ENCODE results near the gene TERB1.
"Not testable (repeated sequence)": the region's sequence is repeated elsewhere in the genome, so short reads cannot be mapped to it uniquely, and the experiment has no call there.

TERB1 gene

DNA sequence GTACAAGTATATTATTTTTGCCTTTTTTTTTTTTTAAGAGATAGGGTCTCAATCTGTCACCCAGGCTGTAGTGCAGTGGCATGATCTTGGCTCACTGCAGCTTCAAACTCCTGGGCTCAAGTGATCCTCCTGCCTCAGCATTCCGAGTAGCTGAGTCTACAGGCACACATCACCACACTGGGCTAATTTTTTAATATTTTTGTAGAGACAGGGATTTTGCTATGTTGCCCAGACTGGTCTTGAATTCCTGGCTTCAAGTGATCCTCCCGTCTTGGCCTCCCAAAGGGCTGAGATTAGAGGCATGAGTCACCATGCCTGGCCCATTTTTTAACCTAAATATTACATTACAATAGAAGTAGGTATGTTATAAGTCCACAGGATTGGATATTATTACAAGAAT, 3.2 kb downstream of the TERB1 start:
- Histone ChIP-seq H3K9ac (ENCODE audit: low read depth, low read length) (no peak overlapping the region), H3K9me3 (ENCODE audit: control insufficient read depth, insufficient read depth, low read length) (no peaks in the 10 kb centered on the region), H3K36me3 (ENCODE audit: insufficient read depth, low read length) (no peaks in the 10 kb centered on the region; the same call in 1 of the 2 replicates), H3K4me1 (ENCODE audit: insufficient read depth, low read length) (no peaks in the 10 kb centered on the region)

DNA sequence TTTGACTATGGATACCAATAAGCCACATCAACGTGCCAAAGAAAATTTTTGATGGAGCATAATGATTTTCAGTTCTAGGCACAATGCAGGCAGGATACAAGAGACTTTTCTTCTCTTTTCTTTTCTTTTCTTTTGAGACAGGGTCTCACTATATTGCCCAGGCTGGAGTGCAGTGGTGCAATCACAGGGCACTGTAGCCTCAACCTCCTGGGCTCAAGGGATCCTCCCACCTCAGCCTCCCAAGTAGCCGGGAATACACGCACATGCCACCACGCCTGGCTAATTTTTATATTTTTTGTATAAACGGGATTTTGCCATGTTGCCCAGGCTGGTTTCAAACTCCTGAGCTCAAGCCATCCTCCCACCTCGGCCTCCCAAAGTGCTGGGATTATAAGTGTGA, 7.4 kb downstream of the TERB1 start:
- H3K4me1 ChIP-seq (ENCODE audit: insufficient read depth, low read length); H3K36me3 ChIP-seq (ENCODE audit: insufficient read depth, low read length); H3K9ac ChIP-seq (ENCODE audit: low read depth, low read length); H3K9me3 ChIP-seq (ENCODE audit: control insufficient read depth, insufficient read depth, low read length): not testable (repeated sequence)

DNA sequence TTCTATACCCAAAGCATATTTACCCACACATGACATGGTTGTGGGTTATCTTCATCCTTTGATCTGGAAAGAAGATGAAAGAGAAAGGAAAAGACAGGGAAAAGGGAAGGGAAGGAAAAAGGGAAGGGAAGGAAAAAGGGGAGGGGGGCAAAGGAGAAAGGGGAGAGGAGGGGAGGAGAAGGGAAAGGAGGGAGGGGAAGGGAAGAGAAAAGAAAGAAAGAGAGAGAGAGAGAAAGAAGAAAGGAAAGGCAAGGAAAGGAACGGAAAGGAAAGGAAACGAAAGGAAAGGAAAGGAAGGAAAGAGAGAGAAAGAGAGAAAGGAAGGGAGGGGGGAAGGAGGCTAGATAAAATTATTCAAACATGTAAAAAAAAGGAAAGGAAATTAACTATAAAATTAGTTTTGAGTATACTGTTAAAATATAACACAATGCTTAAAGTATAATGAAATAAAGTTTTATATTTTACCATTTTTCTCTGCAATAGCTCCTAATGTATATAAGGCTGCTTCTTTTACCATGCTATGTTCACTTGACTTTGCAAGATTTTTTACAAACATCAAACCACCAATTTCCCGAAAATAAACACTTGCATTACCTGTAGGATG, 11.2 kb downstream of the TERB1 start:
- Histone ChIP-seq H3K36me3 (ENCODE audit: insufficient read depth, low read length) (no peaks in the 10 kb centered on the region), H3K9ac (ENCODE audit: low read depth, low read length) (no peak overlapping the region)

DNA sequence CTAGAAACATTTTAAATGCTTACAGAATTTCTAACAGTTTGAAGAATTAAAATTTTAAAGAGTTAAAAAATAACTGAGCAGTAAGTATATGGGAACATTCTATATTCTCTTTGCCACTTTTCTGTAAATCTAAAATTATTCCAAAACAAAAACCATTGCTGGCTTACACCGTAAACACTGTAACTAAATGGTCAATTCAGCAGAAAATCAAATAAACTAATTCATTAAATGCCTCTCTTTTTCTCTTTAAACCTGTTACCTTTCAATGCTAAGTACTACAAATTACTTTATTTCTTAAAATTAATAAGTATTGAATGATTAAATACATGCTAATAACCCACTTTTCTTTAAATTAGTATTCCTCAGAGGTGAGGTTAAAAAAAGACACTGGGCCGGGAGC, 14.0 kb downstream of the TERB1 start:
- Histone ChIP-seq H3K9ac (ENCODE audit: low read depth, low read length) (no peak overlapping the region), H3K36me3 (ENCODE audit: insufficient read depth, low read length) (no peaks in the 10 kb centered on the region), H3K9me3 (ENCODE audit: control insufficient read depth, insufficient read depth, low read length) (no peaks in the 10 kb centered on the region), H3K4me1 (ENCODE audit: insufficient read depth, low read length) (no peaks in the 10 kb centered on the region)

More for the DNA sequence above, 11.2 kb downstream of the TERB1 start:
- no peaks in the 10 kb centered on the region for H3K4me1 ChIP-seq (ENCODE audit: insufficient read depth, low read length)
- no peaks in the 10 kb centered on the region for H3K9me3 ChIP-seq (ENCODE audit: control insufficient read depth, insufficient read depth, low read length)

DNA sequence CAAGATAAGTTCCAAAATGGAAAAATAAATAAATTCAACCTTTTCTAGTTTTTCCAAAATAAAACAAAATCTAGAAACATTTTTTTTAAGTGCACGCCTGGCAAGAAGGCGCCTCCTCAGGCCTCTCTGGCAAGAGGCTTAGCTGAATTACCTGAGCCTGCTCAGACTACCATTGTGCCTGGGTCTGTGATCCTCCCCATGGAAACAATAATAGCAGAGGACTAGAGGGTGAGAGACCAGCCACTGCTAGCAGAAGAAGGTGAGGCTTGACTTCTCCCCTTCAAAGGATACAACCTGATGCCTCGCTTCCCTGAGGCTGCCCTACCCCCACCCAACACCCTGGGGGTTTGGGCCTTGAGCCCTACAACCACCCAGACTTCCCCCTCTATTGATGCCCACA, 14.8 kb downstream of the TERB1 start:
- H3K9me3 ChIP-seq (ENCODE audit: control insufficient read depth, insufficient read depth, low read length): no peaks in the 10 kb centered on the region
- no peaks in the 10 kb centered on the region for H3K4me1 ChIP-seq (ENCODE audit: insufficient read depth, low read length)
- H3K36me3 ChIP-seq (ENCODE audit: insufficient read depth, low read length): no peaks in the 10 kb centered on the region
- no peak overlapping the region for H3K9ac ChIP-seq (ENCODE audit: low read depth, low read length)

DNA sequence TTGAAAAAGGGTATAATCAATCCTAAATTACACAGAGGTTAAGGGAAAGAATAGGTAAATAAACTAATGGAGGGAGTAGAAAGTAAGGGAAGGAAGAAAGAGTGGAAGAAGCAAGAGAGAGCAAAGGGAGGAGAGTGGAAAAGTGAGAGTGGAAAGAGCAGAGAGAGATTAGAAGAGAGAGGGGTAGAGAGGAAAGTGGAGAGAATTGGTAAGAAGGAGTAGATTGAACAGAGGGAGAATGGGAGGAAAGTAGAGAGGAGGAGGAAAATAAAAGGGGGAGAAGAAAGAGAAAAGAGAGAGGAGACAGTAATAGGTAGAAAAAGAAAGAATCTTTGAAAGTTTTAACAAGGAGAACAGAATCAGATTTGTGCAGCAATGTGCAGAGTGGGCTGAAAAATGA, 24.9 kb downstream of the TERB1 start:
- no peaks in the 10 kb centered on the region for H3K36me3 ChIP-seq (ENCODE audit: insufficient read depth, low read length)
- no peak overlapping the region for H3K9ac ChIP-seq (ENCODE audit: low read depth, low read length)
- no peaks in the 10 kb centered on the region for H3K9me3 ChIP-seq (ENCODE audit: control insufficient read depth, insufficient read depth, low read length)
- no peaks in the 10 kb centered on the region for H3K4me1 ChIP-seq (ENCODE audit: insufficient read depth, low read length)

DNA sequence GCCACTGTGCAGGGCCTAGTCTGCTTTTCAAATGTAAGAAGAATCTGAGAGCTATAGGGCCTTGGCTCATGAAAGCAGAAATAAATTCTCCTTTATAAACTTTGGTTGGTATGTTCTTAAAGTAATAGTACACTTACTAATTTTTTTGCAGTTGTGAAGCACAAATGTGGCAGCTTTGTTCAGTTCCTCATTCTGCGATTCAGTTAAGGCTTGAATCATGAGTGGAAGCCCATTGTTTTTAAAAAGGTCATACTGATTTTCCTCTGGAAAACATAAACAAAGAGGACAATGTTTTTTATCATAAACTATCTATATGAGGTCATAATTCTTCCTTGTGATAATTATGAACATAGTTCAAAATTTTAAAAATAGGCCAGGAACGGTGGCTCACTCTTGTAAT, 26.4 kb downstream of the TERB1 start:
- Histone ChIP-seq H3K36me3 (ENCODE audit: insufficient read depth, low read length) (no peaks in the 10 kb centered on the region), H3K4me1 (ENCODE audit: insufficient read depth, low read length) (no peaks in the 10 kb centered on the region), H3K9me3 (ENCODE audit: control insufficient read depth, insufficient read depth, low read length) (no peaks in the 10 kb centered on the region), H3K9ac (ENCODE audit: low read depth, low read length) (no peak overlapping the region)

DNA sequence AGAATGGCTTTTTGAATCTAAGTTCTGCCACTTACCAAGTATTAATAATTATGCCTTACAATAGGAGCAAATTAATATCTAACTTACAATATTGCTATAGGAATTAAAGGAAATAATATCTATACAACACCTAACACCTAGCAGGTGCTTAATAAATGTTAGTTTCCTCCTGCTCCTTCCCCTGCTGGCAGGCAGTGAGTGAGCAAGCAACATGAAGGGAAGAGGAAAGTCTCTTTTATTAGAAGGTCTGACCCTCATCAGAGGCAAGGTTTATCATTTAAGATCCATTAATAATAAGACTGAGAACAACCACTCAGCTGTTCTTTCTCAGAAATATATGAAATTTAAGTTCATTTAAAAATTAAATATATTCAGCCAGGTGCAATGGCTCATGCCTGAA, 43.3 kb downstream of the TERB1 start:
- Histone ChIP-seq H3K9me3 (ENCODE audit: control insufficient read depth, insufficient read depth, low read length) (no peaks in the 10 kb centered on the region), H3K9ac (ENCODE audit: low read depth, low read length) (no peak overlapping the region)

DNA sequence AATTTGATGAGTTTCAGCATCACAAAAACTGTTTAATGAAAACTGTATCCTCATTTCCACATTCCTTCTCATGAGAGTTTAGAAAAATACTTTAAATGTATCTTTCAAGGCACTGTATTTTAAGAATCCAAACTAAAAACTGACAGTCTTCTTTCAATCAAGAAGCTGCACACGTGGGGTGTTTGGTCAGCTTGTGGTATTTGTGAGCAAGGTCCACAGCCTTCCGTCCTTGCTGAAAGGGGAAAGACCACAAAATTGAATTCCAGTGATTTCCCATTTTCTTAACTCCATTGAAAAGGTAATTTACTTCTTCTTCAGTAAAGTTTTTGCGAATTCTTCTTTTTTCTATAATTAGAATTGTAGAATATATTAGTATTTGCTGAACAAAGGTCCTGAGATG, 46.6 kb downstream of the TERB1 start:
- Histone ChIP-seq H3K36me3 (ENCODE audit: insufficient read depth, low read length) (no peaks in the 10 kb centered on the region), H3K4me1 (ENCODE audit: insufficient read depth, low read length) (no peaks in the 10 kb centered on the region), H3K9ac (ENCODE audit: low read depth, low read length) (no peak overlapping the region), H3K9me3 (ENCODE audit: control insufficient read depth, insufficient read depth, low read length) (no peaks in the 10 kb centered on the region)

More for the DNA sequence above, 43.3 kb downstream of the TERB1 start:
- H3K4me1 ChIP-seq (ENCODE audit: insufficient read depth, low read length): no peaks in the 10 kb centered on the region
- no peaks in the 10 kb centered on the region for H3K36me3 ChIP-seq (ENCODE audit: insufficient read depth, low read length)

DNA sequence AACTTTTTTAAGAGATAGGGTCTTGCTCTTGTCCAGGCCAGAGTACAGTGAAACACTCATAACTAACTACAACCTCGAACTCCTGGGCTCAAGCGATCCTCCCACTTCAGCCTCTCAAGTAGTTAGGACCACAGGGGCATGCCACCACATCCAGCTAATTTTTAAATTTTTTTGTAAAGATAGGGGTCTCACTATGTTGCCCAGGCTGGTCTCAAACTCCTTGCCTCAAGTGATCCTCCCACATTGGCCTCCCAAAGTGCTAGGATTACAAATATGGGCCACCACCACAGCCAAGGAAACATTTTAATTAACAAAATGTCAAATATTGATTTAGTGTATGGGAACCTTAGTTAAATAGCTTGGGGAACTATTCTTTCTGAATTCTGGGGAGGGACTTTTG, 47.2 kb downstream of the TERB1 start:
- Histone ChIP-seq H3K36me3 (ENCODE audit: insufficient read depth, low read length) (peaks cover 2% of the 10 kb centered on the region), H3K9me3 (ENCODE audit: control insufficient read depth, insufficient read depth, low read length) (no peaks in the 10 kb centered on the region), H3K9ac (ENCODE audit: low read depth, low read length) (no peak overlapping the region)

DNA sequence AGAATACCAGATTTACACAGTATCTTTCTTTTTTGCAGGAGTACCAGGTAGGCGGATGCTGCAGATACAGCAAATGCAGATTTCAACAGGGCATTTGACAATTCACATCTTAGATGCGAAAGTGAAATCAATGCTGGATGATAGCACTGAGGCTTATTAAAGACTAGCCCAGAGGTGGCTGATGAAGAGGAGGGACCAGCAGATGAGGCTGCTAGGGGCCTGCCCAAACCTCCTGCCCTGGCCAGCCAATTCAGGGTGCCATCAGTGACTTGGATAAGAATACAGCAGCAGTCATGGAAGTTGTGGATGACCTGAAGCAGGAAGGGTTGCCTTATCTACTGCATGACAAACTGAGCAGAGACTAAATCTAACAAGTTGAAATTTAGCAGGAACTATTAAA, 48.4 kb downstream of the TERB1 start:
- no peaks in the 10 kb centered on the region for H3K9me3 ChIP-seq (ENCODE audit: control insufficient read depth, insufficient read depth, low read length)
- H3K9ac ChIP-seq (ENCODE audit: low read depth, low read length): no peak overlapping the region
- H3K36me3 ChIP-seq (ENCODE audit: insufficient read depth, low read length): peaks cover 11% of the 10 kb centered on the region
- no peaks in the 10 kb centered on the region; the same call in 1 of the 2 replicates for H3K4me1 ChIP-seq (ENCODE audit: insufficient read depth, low read length)

More for the DNA sequence above, 47.2 kb downstream of the TERB1 start:
- H3K4me1 ChIP-seq (ENCODE audit: insufficient read depth, low read length): no peaks in the 10 kb centered on the region; the same call in 1 of the 2 replicates

DNA sequence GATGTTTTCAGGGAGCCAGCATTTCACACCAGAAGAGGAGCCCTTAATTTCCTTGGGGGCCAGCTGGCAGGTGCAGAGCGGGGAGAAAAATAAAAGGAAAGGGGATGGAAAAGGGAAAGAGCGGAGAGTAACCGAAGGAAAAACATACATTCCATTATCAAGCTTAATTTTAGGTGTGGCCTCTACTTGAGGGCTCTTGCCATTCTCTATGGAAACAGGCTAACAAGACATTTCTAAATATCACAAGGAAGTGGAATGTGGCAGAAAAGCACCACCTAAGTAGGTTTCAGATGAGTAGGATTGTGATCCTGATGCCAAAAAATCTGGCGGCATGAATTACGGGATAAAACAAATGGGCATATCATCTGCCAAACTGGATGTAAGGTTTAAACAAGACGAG, 49.0 kb downstream of the TERB1 start:
- Histone ChIP-seq H3K9me3 (ENCODE audit: control insufficient read depth, insufficient read depth, low read length) (no peaks in the 10 kb centered on the region), H3K9ac (ENCODE audit: low read depth, low read length) (no peak overlapping the region), H3K36me3 (ENCODE audit: insufficient read depth, low read length) (peaks cover 12% of the 10 kb centered on the region), H3K4me1 (ENCODE audit: insufficient read depth, low read length) (no peaks in the 10 kb centered on the region; the same call in 1 of the 2 replicates)

DNA sequence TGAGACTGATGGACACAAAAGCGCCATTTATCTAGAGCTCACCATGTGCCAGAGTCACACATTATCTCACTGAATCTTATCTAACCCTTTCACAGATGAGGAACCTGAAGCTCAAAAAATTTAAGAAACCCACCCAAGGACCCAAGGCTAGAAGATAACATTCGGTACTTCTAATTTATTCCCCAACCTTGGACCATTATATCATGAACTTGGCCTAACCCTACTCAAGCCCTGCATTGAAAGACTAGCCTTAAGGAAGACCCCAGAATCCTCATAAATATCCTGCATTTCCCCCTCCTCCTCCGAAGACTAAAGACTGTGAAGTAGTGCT, 49.4 kb downstream of the TERB1 start:
- Histone ChIP-seq H3K4me1 (ENCODE audit: insufficient read depth, low read length) (no peaks in the 10 kb centered on the region; the same call in 1 of the 2 replicates), H3K36me3 (ENCODE audit: insufficient read depth, low read length) (peaks cover 14% of the 10 kb centered on the region), H3K9ac (ENCODE audit: low read depth, low read length) (peak overlapping the region; percentile 87; the same call in 1 of the 2 replicates), H3K9me3 (ENCODE audit: control insufficient read depth, insufficient read depth, low read length) (no peaks in the 10 kb centered on the region)

DNA sequence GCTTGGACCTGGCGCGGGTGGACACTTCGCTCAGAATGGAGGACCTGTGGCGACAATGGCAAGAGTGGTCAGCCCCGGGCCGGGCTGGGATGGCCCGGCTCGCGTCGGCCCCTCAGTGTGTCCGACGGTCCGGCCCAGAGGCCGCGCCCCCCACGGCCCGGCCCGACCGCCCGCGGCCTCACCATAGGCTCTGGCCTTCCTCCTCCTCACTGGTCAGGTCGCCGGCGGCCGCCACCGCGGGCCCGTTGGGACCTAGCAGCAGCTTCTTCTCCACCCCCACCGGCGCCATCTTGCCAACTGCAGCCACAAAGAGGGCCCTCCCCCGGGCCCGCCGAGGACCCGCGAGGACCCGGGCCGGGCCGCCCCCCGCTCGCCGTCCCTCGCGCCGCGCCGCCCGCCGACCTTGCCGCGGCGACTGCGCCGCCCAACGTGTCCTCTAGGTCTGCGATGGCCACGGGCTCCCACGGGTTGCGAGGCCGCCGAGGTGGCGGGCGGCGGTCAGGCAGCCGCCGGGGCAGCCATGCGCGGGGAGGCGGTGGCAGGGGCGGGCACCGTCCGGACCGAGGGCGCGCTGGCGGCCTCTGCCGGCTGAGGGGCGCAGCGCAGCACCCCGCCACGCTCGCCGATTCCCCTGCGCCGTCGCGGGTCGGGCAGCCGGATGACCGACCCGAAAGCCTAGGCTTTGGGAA, 49.9 kb downstream of the TERB1 start, which contains the start of gene DYNC1LI2:
Gene DYNC1LI2, minus strand, starts transcription at position 307 of the 689 bp plus-strand sequence. Its CDS starts 18 bp downstream, at position 289.
- Histone ChIP-seq H3K36me3 (ENCODE audit: insufficient read depth, low read length) (peaks cover 14% of the 10 kb centered on the region), H3K4me1 (ENCODE audit: insufficient read depth, low read length) (no peaks in the 10 kb centered on the region; the same call in 1 of the 2 replicates), H3K9ac (ENCODE audit: low read depth, low read length) (peak within 1 kb of the TSS; percentile 87), H3K9me3 (ENCODE audit: control insufficient read depth, insufficient read depth, low read length) (no peaks in the 10 kb centered on the region)

DNA sequence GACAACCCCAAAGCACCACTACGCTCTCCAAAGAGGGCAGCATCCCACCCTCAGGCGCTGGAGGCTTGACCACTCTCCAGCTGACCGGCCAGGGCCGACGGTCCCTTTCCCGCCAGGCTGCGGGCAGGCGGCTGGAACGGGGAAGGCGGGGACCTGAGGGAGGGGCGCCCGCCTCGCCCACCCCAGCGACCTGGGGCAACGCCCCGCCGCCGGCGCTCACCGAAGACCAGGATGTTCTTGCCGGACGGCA, 50.4 kb downstream of the TERB1 start:
- Histone ChIP-seq H3K36me3 (ENCODE audit: insufficient read depth, low read length) (peaks cover 14% of the 10 kb centered on the region), H3K9me3 (ENCODE audit: control insufficient read depth, insufficient read depth, low read length) (no peaks in the 10 kb centered on the region), H3K4me1 (ENCODE audit: insufficient read depth, low read length) (no peaks in the 10 kb centered on the region; the same call in 1 of the 2 replicates), H3K9ac (ENCODE audit: low read depth, low read length) (peak overlapping the region; percentile 87)

Data from ES-I3 (cell line).